Measurements from ENCODE around the gene RAD51B. TPM values are rescaled to one million over a fixed set of nuclear protein-coding genes. Genes with fewer than 3 reads are reported as not detected.

RAD51B gene
- total RNA-seq, 1 experiment from 2014 or later = 20.0 TPM

DNA sequence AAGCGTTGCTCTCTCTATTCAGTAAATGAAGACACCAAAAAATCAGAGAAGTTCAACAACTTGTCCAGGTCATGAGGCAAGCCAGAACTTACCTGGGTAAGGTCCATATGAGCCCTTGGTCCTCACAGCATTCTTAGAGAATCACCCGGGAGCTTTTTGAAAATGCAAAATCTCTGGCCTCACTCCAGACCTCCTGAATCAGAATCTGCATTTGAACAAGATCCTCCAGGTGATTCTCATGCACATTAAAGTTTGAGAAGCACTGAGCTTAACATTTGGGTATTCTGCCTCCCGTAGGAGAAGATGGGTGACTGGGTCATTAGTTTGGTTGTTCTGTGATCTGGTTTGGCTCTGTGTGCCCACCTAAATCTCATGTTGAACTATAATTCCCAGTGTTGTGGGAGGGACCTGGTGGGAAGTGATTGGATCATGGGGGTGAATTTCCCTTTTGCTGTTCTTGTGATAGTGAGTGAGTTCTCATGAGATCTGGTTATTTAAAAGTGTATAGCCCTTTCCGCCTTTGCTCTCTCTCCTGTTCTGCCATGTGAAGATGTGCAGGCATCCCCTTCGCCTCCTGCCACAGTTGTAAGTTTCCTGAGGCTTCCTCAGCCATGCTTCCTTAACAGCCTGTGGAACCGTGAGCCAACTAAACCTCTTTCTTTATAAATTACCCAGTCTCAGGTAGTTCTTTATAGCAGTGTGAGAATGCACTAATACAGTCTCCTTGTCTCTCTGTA is 221.2 kb downstream of the RAD51B start:
- RAD21 ChIA-PET (ENCODE audit: low non-redundant PET in 1 of 2, low total read pairs in 2 of 2, uncharacterized antibody in 2 of 2, unreplicated experiment in 2 of 2) = no interaction called here

DNA sequence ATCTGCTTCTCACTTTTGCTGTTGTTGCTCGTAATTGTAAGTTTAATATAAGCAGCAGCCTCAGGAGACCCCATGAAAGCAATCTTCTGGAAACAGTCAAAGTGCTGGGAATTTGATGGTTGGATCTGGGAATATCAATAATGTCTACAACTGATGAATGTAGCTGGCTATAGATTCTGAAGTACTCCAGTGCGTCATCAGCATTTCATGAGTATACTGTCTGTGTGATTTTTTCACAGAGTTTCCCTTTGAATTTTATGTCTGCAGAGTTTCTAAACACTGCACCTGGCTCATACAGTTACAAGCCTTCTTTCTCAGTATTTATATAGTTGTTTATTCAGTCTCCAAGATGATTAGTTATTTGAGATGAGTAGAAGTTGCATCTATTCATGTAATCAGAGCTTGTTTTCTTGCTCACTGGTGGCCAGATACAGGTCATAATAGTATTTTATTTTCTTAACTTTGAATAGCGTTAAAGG is 222.3 kb downstream of the RAD51B start:
- Histone ChIP-seq H3K9me2 (ENCODE audit: insufficient read depth) (no peaks in the 10 kb centered on the region), H3K36me3 (ENCODE audit: control insufficient read depth in 1 of 2, insufficient read depth in 2 of 2, low read length in 2 of 2) (no peaks in the 10 kb centered on the region), H3K27me3 (ENCODE audit: insufficient read depth, low read length) (no peaks in the 10 kb centered on the region), H3K4me3 (replicated peaks in 1 of 2; ENCODE audit: low read depth in 1 of 2, low read length in 2 of 2) (no peak overlapping the region), H3K4me2 (ENCODE audit: low read length) (no peak overlapping the region), H2AFZ (ENCODE audit: low read depth, low read length, poor library complexity, severe bottlenecking) (no peak overlapping the region), H3K4me1 (ENCODE audit: control insufficient read depth in 1 of 2, insufficient read depth in 2 of 2, low read length in 2 of 2) (peaks cover 0 to 12% of the 10 kb centered on the region in 2 experiments; a peak in 2 of 4 replicates), H3K27ac (ENCODE audit: low read depth, low read length) (peak overlapping the region; percentile 12; the same call in 1 of the 2 replicates), H3K9me3 (ENCODE audit: control insufficient read depth in 1 of 2, insufficient read depth in 1 of 2, low read depth in 1 of 2, low read length in 2 of 2) (no peaks in the 10 kb centered on the region), H3K9ac (ENCODE audit: low read length) (no peak overlapping the region), H3K79me2 (ENCODE audit: insufficient read depth, low read length) (no peaks in the 10 kb centered on the region), H4K20me1 (ENCODE audit: insufficient read depth) (no peaks in the 10 kb centered on the region)
- POLR2A ChIA-PET = no interaction called here
- intact Hi-C loops (cut with micrococcal nuclease) = no loop called here
- ATAC-seq (no peak), DNase-seq (ENCODE audit: low read depth, low spot score) (no peak)
- RAD21 ChIA-PET (ENCODE audit: low non-redundant PET in 1 of 2, low total read pairs in 2 of 2, uncharacterized antibody in 2 of 2, unreplicated experiment in 2 of 2) = no interaction called here
- CTCF ChIA-PET = no interaction called here
- TF ChIP-seq YY1 (IDR thresholded peaks at IDR 0.05; ENCODE audit: extremely low read depth, insufficient replicate concordance, low read depth, low read length) (no peak), FOSL1 (IDR thresholded peaks at IDR 0.05; ENCODE audit: low read depth) (no peak), SIN3A (IDR thresholded peaks at IDR 0.05; ENCODE audit: low read depth) (no peak), RAD21 (IDR thresholded peaks at IDR 0.05; ENCODE audit: low read depth) (no peak), TCF7L2 (IDR thresholded peaks at IDR 0.05; ENCODE audit: borderline replicate concordance, extremely low read depth, insufficient read depth, insufficient read length) (no peak), SRF (IDR thresholded peaks at IDR 0.05; ENCODE audit: low read depth) (no peak), ELF1 (IDR thresholded peaks at IDR 0.05; ENCODE audit: borderline replicate concordance, low read depth) (no peak), ZNF274 (IDR thresholded peaks at IDR 0.05; ENCODE audit: low read depth, low read length) (no peak)
- TF ChIP-seq, protein P1, sequence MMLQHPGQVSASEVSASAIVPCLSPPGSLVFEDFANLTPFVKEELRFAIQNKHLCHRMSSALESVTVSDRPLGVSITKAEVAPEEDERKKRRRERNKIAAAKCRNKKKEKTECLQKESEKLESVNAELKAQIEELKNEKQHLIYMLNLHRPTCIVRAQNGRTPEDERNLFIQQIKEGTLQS (IDR thresholded peaks at IDR 0.05) = no peak
- no TSS peak for BruUV-seq (replicated peaks)

More for the DNA sequence above, 221.2 kb downstream of the RAD51B start:
- no peak for TF ChIP-seq JUND (IDR thresholded peaks at IDR 0.05)
- no peak for TF ChIP-seq POLR2A (IDR thresholded peaks at IDR 0.05; ENCODE audit: borderline replicate concordance, extremely low read depth, insufficient read depth, insufficient read length)
- no peak for TF ChIP-seq FOSL1 (IDR thresholded peaks at IDR 0.05; ENCODE audit: low read depth)
- TF ChIP-seq, protein P1 (IDR thresholded peaks at IDR 0.05) = no peak
- TF ChIP-seq ELF1 (IDR thresholded peaks at IDR 0.05; ENCODE audit: borderline replicate concordance, low read depth) = no peak
- TF ChIP-seq SRF (IDR thresholded peaks at IDR 0.05; ENCODE audit: low read depth) = no peak
- no peak overlapping the region for H3K27ac ChIP-seq (ENCODE audit: low read depth, low read length)
- POLR2A ChIA-PET = no interaction called here
- no peaks in the 10 kb centered on the region for H4K20me1 ChIP-seq (ENCODE audit: insufficient read depth)
- ATAC-seq (no peak), DNase-seq (ENCODE audit: low read depth, low spot score) (no peak)
- H3K79me2 ChIP-seq (ENCODE audit: insufficient read depth, low read length) = no peaks in the 10 kb centered on the region
- CTCF ChIA-PET = no interaction called here
- H3K4me3 ChIP-seq (replicated peaks in 1 of 2; ENCODE audit: low read depth in 1 of 2, low read length in 2 of 2) = no peak overlapping the region
- H3K4me1 ChIP-seq (ENCODE audit: control insufficient read depth in 1 of 2, insufficient read depth in 2 of 2, low read length in 2 of 2) = peaks cover 0 to 17% of the 10 kb centered on the region in 2 experiments; a peak in 3 of 4 replicates
- H3K9me3 ChIP-seq (ENCODE audit: control insufficient read depth in 1 of 2, insufficient read depth in 1 of 2, low read depth in 1 of 2, low read length in 2 of 2) = no peaks in the 10 kb centered on the region
- intact Hi-C loops (cut with micrococcal nuclease) = no loop called here
- H3K9ac ChIP-seq (ENCODE audit: low read length) = no peak overlapping the region
- H3K36me3 ChIP-seq (ENCODE audit: control insufficient read depth in 1 of 2, insufficient read depth in 2 of 2, low read length in 2 of 2) = no peaks in the 10 kb centered on the region
- BruUV-seq (replicated peaks) = no TSS peak
- H3K4me2 ChIP-seq (ENCODE audit: low read length) = no peak overlapping the region
- no peak overlapping the region for H2AFZ ChIP-seq (ENCODE audit: low read depth, low read length, poor library complexity, severe bottlenecking)
- no peaks in the 10 kb centered on the region for H3K9me2 ChIP-seq (ENCODE audit: insufficient read depth)
- H3K27me3 ChIP-seq (ENCODE audit: insufficient read depth, low read length) = no peaks in the 10 kb centered on the region

Measured in HCT116 (cell line).